Liver (tissue), 3 donors: ENCODE measurements around the gene ENOX1.
"Not testable (repeated sequence)": the region's sequence is repeated elsewhere in the genome, so short reads cannot be mapped to it uniquely, and the experiment has no call there.

ENCODE experiments used
- FOXA1 ChIP-seq: IDR thresholded peaks from 2 replicates; pipeline ENCODE4 v1.6.1; 2016; ENCODE audit warnings: antibody characterized with exemption
- JUND ChIP-seq, 2 donors: IDR thresholded peaks; 2 replicates each; pipeline ENCODE4 v1.6.1; 2016; ENCODE audit warnings: antibody characterized with exemption in 2 of 2
- NR2F2 ChIP-seq: IDR thresholded peaks from 2 replicates; pipeline ENCODE4 v1.6.1; 2016; ENCODE audit warnings: antibody characterized with exemption
- REST ChIP-seq: IDR thresholded peaks from 2 replicates; pipeline ENCODE4 v1.6.1; 2016; ENCODE audit warnings: antibody characterized with exemption, mild to moderate bottlenecking
- TAF1 ChIP-seq: conservative IDR thresholded peaks from 2 replicates; pipeline ENCODE4 v1.6.1; 2016; ENCODE audit warnings: antibody characterized with exemption, mild to moderate bottlenecking
- YY1 ChIP-seq: IDR thresholded peaks from 2 replicates; pipeline ENCODE4 v1.6.1; 2016; ENCODE audit warnings: antibody characterized with exemption, mild to moderate bottlenecking
- TF ChIP-seq, protein P1 (sequence below): fragments of 150-350 bp; IDR thresholded peaks from 2 replicates; pipeline ENCODE4 v1.5.1; 2017; ENCODE audit warnings: improper control_type of control experiment, low read depth, low read length; ENCODE audit not compliant: missing input control
- TF ChIP-seq, protein P2 (sequence below): IDR thresholded peaks from 2 replicates; pipeline ENCODE4 v1.6.1; 2016; ENCODE audit warnings: antibody characterized with exemption
- donor health status: healthy.
- donor health status: healthy.

DNA sequence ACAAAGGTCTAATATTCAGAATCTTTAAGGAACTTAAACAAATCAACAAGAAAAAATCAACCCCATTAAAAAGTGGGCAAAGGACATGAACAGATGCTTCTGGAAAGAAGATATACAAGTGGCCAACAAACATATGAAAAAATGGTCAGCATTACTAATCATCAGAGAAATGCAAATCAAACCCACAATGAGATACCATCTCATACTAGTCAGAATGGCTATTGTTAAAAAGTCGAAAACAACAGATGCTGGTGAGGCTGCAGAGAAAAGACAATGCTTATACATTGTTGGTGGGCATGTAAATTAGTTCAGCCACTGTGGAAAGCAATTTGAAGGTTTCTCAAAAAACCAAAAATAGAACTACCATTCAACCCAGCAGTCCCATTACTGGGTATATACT lies 37.9 kb upstream of the ENOX1 start:
- TF ChIP-seq, protein P1, sequence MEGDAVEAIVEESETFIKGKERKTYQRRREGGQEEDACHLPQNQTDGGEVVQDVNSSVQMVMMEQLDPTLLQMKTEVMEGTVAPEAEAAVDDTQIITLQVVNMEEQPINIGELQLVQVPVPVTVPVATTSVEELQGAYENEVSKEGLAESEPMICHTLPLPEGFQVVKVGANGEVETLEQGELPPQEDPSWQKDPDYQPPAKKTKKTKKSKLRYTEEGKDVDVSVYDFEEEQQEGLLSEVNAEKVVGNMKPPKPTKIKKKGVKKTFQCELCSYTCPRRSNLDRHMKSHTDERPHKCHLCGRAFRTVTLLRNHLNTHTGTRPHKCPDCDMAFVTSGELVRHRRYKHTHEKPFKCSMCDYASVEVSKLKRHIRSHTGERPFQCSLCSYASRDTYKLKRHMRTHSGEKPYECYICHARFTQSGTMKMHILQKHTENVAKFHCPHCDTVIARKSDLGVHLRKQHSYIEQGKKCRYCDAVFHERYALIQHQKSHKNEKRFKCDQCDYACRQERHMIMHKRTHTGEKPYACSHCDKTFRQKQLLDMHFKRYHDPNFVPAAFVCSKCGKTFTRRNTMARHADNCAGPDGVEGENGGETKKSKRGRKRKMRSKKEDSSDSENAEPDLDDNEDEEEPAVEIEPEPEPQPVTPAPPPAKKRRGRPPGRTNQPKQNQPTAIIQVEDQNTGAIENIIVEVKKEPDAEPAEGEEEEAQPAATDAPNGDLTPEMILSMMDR, result not testable (repeated sequence)
- not testable (repeated sequence) for TF ChIP-seq JUND (IDR thresholded peaks at IDR 0.05); REST; TAF1; FOXA1; NR2F2; YY1
- TF ChIP-seq, protein P2, sequence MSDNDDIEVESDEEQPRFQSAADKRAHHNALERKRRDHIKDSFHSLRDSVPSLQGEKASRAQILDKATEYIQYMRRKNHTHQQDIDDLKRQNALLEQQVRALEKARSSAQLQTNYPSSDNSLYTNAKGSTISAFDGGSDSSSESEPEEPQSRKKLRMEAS, result not testable (repeated sequence)
